ENCODE measurements around the gene TST. TPM values are rescaled to one million over a fixed set of nuclear protein-coding genes. Genes with fewer than 3 reads are reported as not detected.

TST gene
- total RNA-seq, 2 donors from 2014 or later = 38.1 to 58.1 TPM

GRCh38 chr22:37032134-37032534 is 12.9 kb upstream of the TST start:
- TF ChIP-seq POLR2AphosphoS5 (IDR thresholded peaks at IDR 0.05) (no peak), POLR2A (IDR thresholded peaks at IDR 0.05) (no peak), CTCF (IDR thresholded peaks at IDR 0.05) (no peak)
- no peak for DNase-seq (ENCODE audit: low spot score)
- Histone ChIP-seq H3K4me1 (replicated peaks) (no peaks in the 10 kb centered on the region), H3K4me3 (no peak overlapping the region), H3K27ac (peak overlapping the region in 1 of 2 donors; percentile 64), H3K36me3 (peaks cover 0 to 5% of the 10 kb centered on the region in 2 donors), H3K9me3 (no peaks in the 10 kb centered on the region), H3K27me3 (replicated peaks; ENCODE audit: insufficient read depth) (no peaks in the 10 kb centered on the region)
- intact Hi-C loops (cut with DNase I) = no loop called here
- 34% methylated on average over 2 of the region's 2 CpGs for WGBS

- 76% methylated on average over 14 of the region's 14 CpGs for WGBS
- H3K36me3 ChIP-seq = peaks cover 0 to 5% of the 10 kb centered on the region in 2 donors
These were observed 11.5 kb upstream of the TST start for GRCh38 chr22:37030560-37031281.

GRCh38 chr22:37028692-37029674 is 9.7 kb upstream of the TST start:
- Histone ChIP-seq H3K36me3 (peaks cover 4 to 5% of the 10 kb centered on the region in 2 donors), H3K27me3 (replicated peaks; ENCODE audit: insufficient read depth) (no peaks in the 10 kb centered on the region), H3K27ac (no peak overlapping the region), H3K4me3 (no peak overlapping the region), H3K4me1 (replicated peaks) (no peaks in the 10 kb centered on the region), H3K9me3 (no peaks in the 10 kb centered on the region)
- intact Hi-C loops (cut with DNase I) = no loop called here
- no peak for TF ChIP-seq POLR2AphosphoS5 (IDR thresholded peaks at IDR 0.05)
- no peak for TF ChIP-seq CTCF (IDR thresholded peaks at IDR 0.05)
- no peak for TF ChIP-seq POLR2A (IDR thresholded peaks at IDR 0.05)
- WGBS = 87% methylated on average over 22 of the region's 22 CpGs
- no peak for DNase-seq (ENCODE audit: low spot score)

More at GRCh38 chr22:37030560-37031281, 11.5 kb upstream of the TST start:
- H3K4me1 ChIP-seq (replicated peaks) = no peaks in the 10 kb centered on the region
- H3K9me3 ChIP-seq = no peaks in the 10 kb centered on the region
- no peak overlapping the region for H3K4me3 ChIP-seq
- H3K27me3 ChIP-seq (replicated peaks; ENCODE audit: insufficient read depth) = no peaks in the 10 kb centered on the region
- TF ChIP-seq POLR2AphosphoS5 (IDR thresholded peaks at IDR 0.05) = no peak
- no peak for DNase-seq (ENCODE audit: low spot score)
- no peak overlapping the region for H3K27ac ChIP-seq
- intact Hi-C loops (cut with DNase I) = no loop called here

- DNase-seq (ENCODE audit: low spot score) = no peak
These were observed 8.3 kb upstream of the TST start for GRCh38 chr22:37027556-37027955.

More at GRCh38 chr22:37027556-37027955, 8.3 kb upstream of the TST start:
- H3K9me3 ChIP-seq = no peaks in the 10 kb centered on the region
- no peaks in the 10 kb centered on the region for H3K4me1 ChIP-seq (replicated peaks)
- no peak overlapping the region for H3K4me3 ChIP-seq
- WGBS = 85% methylated on average over 7 of the region's 7 CpGs
- TF ChIP-seq CTCF (IDR thresholded peaks at IDR 0.05) (no peak), POLR2AphosphoS5 (IDR thresholded peaks at IDR 0.05) (no peak), POLR2A (IDR thresholded peaks at IDR 0.05) (no peak)
- H3K27me3 ChIP-seq (replicated peaks; ENCODE audit: insufficient read depth) = no peaks in the 10 kb centered on the region
- peaks cover 4 to 5% of the 10 kb centered on the region in 2 donors for H3K36me3 ChIP-seq
- intact Hi-C loops (cut with DNase I) = no loop called here
- no peak overlapping the region for H3K27ac ChIP-seq

Measured in prostate gland (tissue), 2 donors.